ENCODE measurements around the gene SARM1.
"Not testable (repeated sequence)": the region's sequence is repeated elsewhere in the genome, so short reads cannot be mapped to it uniquely, and the experiment has no call there.

Gene SARM1

GRCh38 chr17:28433721-28434120, 62.2 kb downstream of the SARM1 start:
- no peak for DNase-seq

- DNase-seq = not testable (repeated sequence)
Observed at GRCh38 chr17:28434326-28434725, 62.8 kb downstream of the SARM1 start.

GRCh38 chr17:28443901-28444638, 72.6 kb downstream of the SARM1 start:
- DNase-seq = no peak

GRCh38 chr17:28446716-28447395, 75.4 kb downstream of the SARM1 start:
- no peak for DNase-seq

- no peak for DNase-seq
Observed at GRCh38 chr17:28447396-28447760, 75.9 kb downstream of the SARM1 start.

- DNase-seq = no peak
Observed at GRCh38 chr17:28449859-28450258, 78.4 kb downstream of the SARM1 start.
